ENCODE results near the gene PPIL1. TPM values are rescaled to one million over a fixed set of nuclear protein-coding genes. Genes with fewer than 3 reads are reported as not detected.

PPIL1 gene
- total and polyA plus RNA-seq, 4 donors, result 15.8 to 23.9 (median 20.3) TPM

DNA sequence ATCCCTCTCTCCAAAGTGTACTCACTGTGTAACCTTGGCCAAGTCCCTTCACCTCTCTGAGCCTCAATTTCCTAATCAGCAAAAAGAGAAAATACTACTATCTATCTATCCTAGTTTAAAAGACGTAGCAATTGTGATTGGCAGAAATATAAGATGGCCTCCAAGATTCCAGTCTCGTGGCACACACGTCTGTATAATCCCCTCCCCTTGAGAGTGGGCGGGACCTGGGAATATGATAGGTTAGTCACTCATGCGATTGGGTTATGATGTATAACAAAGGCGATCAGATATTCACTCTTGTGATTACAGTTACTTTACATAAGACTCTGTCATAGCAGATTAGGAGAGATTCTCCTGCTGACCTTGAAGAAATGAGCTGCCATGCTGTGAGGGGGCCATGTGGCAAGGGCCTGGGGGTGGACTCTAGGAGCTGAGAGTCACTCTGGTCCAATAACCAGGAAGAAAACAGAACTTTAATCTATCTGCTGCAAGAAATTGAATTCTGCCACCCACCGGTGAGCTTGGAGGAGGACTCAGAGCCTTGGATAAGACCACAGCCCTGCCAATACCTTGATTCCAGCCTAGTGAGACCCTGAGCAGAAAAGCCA lies 41.3 kb downstream of the PPIL1 start:
- WGBS, result 94% methylated on average over 7 of the region's 7 CpGs
- H3K4me1 ChIP-seq (ENCODE audit: control insufficient read depth in 4 of 4, insufficient read depth in 4 of 4, low read length in 3 of 4), result peaks cover 0 to 10% (median 6%) of the 10 kb centered on the region in 4 donors

DNA sequence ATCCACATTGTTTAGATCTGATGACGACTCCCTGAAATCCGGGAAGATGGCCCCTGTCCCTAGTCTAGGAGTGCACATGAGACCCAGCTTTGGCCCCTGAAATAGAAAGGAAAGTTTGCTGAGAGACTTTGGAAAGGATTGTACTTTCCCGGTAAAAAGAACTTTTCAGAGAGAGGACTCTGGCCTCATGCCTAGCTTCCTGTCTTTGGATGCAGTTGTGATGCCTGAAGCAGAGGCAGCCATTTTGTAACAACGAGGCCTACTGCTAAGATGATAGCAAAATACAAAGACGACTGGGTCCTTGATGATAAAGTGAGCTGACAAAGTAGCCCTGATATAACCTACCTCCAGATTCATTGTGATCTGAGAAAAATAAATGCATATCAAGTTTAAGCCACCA lies 42.3 kb downstream of the PPIL1 start:
- no peaks in the 10 kb centered on the region for H3K9me3 ChIP-seq (ENCODE audit: control insufficient read depth in 4 of 4, low read length in 3 of 4)
- H3K4me3 ChIP-seq (ENCODE audit: low read depth in 1 of 3, low read length in 3 of 3), result no peak overlapping the region
- no peak overlapping the region for H3K27ac ChIP-seq (ENCODE audit: low read depth in 1 of 2, low read length in 2 of 2)
- H3K4me1 ChIP-seq (ENCODE audit: control insufficient read depth in 4 of 4, insufficient read depth in 4 of 4, low read length in 3 of 4), result peaks cover 0 to 10% (median 6%) of the 10 kb centered on the region in 4 donors
- H3K27me3 ChIP-seq (ENCODE audit: control insufficient read depth in 4 of 4, insufficient read depth in 4 of 4, low read length in 3 of 4), result no peaks in the 10 kb centered on the region
- 94% methylated on average over 5 of the region's 5 CpGs for WGBS
- H3K9ac ChIP-seq (ENCODE audit: low read depth in 1 of 2, low read length in 2 of 2), result no peak overlapping the region
- no peak for DNase-seq (ENCODE audit: low spot score)
- TF ChIP-seq, protein P1, sequence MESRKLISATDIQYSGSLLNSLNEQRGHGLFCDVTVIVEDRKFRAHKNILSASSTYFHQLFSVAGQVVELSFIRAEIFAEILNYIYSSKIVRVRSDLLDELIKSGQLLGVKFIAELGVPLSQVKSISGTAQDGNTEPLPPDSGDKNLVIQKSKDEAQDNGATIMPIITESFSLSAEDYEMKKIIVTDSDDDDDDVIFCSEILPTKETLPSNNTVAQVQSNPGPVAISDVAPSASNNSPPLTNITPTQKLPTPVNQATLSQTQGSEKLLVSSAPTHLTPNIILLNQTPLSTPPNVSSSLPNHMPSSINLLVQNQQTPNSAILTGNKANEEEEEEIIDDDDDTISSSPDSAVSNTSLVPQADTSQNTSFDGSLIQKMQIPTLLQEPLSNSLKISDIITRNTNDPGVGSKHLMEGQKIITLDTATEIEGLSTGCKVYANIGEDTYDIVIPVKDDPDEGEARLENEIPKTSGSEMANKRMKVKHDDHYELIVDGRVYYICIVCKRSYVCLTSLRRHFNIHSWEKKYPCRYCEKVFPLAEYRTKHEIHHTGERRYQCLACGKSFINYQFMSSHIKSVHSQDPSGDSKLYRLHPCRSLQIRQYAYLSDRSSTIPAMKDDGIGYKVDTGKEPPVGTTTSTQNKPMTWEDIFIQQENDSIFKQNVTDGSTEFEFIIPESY (IDR thresholded peaks at IDR 0.05), result no peak
- no peak for TF ChIP-seq FOXA2 (IDR thresholded peaks at IDR 0.05)
- TF ChIP-seq TAF1 (conservative IDR thresholded peaks at IDR 0.05), result no peak
- TF ChIP-seq, protein P2, sequence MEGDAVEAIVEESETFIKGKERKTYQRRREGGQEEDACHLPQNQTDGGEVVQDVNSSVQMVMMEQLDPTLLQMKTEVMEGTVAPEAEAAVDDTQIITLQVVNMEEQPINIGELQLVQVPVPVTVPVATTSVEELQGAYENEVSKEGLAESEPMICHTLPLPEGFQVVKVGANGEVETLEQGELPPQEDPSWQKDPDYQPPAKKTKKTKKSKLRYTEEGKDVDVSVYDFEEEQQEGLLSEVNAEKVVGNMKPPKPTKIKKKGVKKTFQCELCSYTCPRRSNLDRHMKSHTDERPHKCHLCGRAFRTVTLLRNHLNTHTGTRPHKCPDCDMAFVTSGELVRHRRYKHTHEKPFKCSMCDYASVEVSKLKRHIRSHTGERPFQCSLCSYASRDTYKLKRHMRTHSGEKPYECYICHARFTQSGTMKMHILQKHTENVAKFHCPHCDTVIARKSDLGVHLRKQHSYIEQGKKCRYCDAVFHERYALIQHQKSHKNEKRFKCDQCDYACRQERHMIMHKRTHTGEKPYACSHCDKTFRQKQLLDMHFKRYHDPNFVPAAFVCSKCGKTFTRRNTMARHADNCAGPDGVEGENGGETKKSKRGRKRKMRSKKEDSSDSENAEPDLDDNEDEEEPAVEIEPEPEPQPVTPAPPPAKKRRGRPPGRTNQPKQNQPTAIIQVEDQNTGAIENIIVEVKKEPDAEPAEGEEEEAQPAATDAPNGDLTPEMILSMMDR (IDR thresholded peaks at IDR 0.05; ENCODE audit: low read depth, low read length, missing input control), result no peak
- no peak for TF ChIP-seq YY1 (IDR thresholded peaks at IDR 0.05)
- no peak for TF ChIP-seq RXRA (IDR thresholded peaks at IDR 0.05)
- TF ChIP-seq RAD21 (IDR thresholded peaks at IDR 0.05), result no peak
- TF ChIP-seq, protein P3, sequence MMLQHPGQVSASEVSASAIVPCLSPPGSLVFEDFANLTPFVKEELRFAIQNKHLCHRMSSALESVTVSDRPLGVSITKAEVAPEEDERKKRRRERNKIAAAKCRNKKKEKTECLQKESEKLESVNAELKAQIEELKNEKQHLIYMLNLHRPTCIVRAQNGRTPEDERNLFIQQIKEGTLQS (IDR thresholded peaks at IDR 0.05), result no peak
- TF ChIP-seq, protein P4, sequence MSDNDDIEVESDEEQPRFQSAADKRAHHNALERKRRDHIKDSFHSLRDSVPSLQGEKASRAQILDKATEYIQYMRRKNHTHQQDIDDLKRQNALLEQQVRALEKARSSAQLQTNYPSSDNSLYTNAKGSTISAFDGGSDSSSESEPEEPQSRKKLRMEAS (IDR thresholded peaks at IDR 0.05), result no peak
- TF ChIP-seq FOXA1 (IDR thresholded peaks at IDR 0.05), result no peak
- TF ChIP-seq, protein P5, sequence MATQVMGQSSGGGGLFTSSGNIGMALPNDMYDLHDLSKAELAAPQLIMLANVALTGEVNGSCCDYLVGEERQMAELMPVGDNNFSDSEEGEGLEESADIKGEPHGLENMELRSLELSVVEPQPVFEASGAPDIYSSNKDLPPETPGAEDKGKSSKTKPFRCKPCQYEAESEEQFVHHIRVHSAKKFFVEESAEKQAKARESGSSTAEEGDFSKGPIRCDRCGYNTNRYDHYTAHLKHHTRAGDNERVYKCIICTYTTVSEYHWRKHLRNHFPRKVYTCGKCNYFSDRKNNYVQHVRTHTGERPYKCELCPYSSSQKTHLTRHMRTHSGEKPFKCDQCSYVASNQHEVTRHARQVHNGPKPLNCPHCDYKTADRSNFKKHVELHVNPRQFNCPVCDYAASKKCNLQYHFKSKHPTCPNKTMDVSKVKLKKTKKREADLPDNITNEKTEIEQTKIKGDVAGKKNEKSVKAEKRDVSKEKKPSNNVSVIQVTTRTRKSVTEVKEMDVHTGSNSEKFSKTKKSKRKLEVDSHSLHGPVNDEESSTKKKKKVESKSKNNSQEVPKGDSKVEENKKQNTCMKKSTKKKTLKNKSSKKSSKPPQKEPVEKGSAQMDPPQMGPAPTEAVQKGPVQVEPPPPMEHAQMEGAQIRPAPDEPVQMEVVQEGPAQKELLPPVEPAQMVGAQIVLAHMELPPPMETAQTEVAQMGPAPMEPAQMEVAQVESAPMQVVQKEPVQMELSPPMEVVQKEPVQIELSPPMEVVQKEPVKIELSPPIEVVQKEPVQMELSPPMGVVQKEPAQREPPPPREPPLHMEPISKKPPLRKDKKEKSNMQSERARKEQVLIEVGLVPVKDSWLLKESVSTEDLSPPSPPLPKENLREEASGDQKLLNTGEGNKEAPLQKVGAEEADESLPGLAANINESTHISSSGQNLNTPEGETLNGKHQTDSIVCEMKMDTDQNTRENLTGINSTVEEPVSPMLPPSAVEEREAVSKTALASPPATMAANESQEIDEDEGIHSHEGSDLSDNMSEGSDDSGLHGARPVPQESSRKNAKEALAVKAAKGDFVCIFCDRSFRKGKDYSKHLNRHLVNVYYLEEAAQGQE (IDR thresholded peaks at IDR 0.05), result no peak
- no peak for TF ChIP-seq EGR1 (IDR thresholded peaks at IDR 0.05; ENCODE audit: low read depth in 2 of 2)
- TF ChIP-seq GABPA (IDR thresholded peaks at IDR 0.05 in 1 of 2, conservative IDR thresholded peaks at IDR 0.05 in 1 of 2), result no peak
- TF ChIP-seq SP1 (IDR thresholded peaks at IDR 0.05), result no peak
- no peak for TF ChIP-seq JUND (IDR thresholded peaks at IDR 0.05)
- TF ChIP-seq NR2F2 (IDR thresholded peaks at IDR 0.05), result no peak
- TF ChIP-seq HNF4A (conservative IDR thresholded peaks at IDR 0.05), result no peak
- no peak for TF ChIP-seq HNF4G (IDR thresholded peaks at IDR 0.05)
- H3K36me3 ChIP-seq (ENCODE audit: control insufficient read depth in 4 of 4, insufficient read depth in 3 of 4, low read depth in 1 of 4, low read length in 3 of 4), result no peaks in the 10 kb centered on the region

More for the DNA sequence above, 41.3 kb downstream of the PPIL1 start:
- Histone ChIP-seq H3K4me3 (ENCODE audit: low read depth in 1 of 3, low read length in 3 of 3) (no peak overlapping the region), H3K9ac (ENCODE audit: low read depth in 1 of 2, low read length in 2 of 2) (no peak overlapping the region), H3K27ac (ENCODE audit: low read depth in 1 of 2, low read length in 2 of 2) (no peak overlapping the region), H3K36me3 (ENCODE audit: control insufficient read depth in 4 of 4, insufficient read depth in 3 of 4, low read depth in 1 of 4, low read length in 3 of 4) (no peaks in the 10 kb centered on the region), H3K27me3 (ENCODE audit: control insufficient read depth in 4 of 4, insufficient read depth in 4 of 4, low read length in 3 of 4) (no peaks in the 10 kb centered on the region), H3K9me3 (ENCODE audit: control insufficient read depth in 4 of 4, low read length in 3 of 4) (no peaks in the 10 kb centered on the region)
- TF ChIP-seq HNF4G (IDR thresholded peaks at IDR 0.05), result no peak
- TF ChIP-seq NR2F2 (IDR thresholded peaks at IDR 0.05), result no peak
- TF ChIP-seq, protein P3 (IDR thresholded peaks at IDR 0.05), result no peak
- DNase-seq (ENCODE audit: low spot score), result no peak

All from liver (tissue), 9 donors.